Keratinocyte (primary cell): Measurements from ENCODE around the gene GLCE.

Source experiments
- EZH2 ChIP-seq: IDR thresholded peaks from one replicate; pipeline ENCODE4 v1.6.1; 2012; ENCODE audit warnings: inconsistent platforms, mild to moderate bottlenecking, low read length, moderate library complexity
- TF ChIP-seq, protein P1 (sequence below), 3 experiments: IDR thresholded peaks in 1 of 3; conservative IDR thresholded peaks in 1 of 3; optimal IDR thresholded peaks in 1 of 3; 2 replicates in 2 of 3; 3 replicates in 1 of 3; pipeline versions ENCODE3 to v1.5.1; 2011; ENCODE audit warnings: low read length in 3 of 3, mild to moderate bottlenecking in 3 of 3, moderate library complexity in 2 of 3, control low read depth in 1 of 3, inconsistent platforms in 1 of 3; ENCODE audit not compliant: insufficient read depth in 2 of 3; ENCODE audit errors: extremely low read depth in 1 of 3

- TF ChIP-seq, protein P1, sequence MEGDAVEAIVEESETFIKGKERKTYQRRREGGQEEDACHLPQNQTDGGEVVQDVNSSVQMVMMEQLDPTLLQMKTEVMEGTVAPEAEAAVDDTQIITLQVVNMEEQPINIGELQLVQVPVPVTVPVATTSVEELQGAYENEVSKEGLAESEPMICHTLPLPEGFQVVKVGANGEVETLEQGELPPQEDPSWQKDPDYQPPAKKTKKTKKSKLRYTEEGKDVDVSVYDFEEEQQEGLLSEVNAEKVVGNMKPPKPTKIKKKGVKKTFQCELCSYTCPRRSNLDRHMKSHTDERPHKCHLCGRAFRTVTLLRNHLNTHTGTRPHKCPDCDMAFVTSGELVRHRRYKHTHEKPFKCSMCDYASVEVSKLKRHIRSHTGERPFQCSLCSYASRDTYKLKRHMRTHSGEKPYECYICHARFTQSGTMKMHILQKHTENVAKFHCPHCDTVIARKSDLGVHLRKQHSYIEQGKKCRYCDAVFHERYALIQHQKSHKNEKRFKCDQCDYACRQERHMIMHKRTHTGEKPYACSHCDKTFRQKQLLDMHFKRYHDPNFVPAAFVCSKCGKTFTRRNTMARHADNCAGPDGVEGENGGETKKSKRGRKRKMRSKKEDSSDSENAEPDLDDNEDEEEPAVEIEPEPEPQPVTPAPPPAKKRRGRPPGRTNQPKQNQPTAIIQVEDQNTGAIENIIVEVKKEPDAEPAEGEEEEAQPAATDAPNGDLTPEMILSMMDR (optimal IDR thresholded peaks at IDR 0.05 in 1 of 3, IDR thresholded peaks at IDR 0.05 in 1 of 3, conservative IDR thresholded peaks at IDR 0.05 in 1 of 3; ENCODE audit: extremely low read depth in 1 of 3, insufficient read depth in 2 of 3, low read length in 3 of 3), result no peak
- no peak for TF ChIP-seq EZH2
Measured at GRCh38 chr15:69226023-69226355, 65.6 kb downstream of the GLCE start.
